NOMO-1 treated with dmso at 0.1 percent for 144 hours (cell line): Measurements from ENCODE around the gene NPHP4.

Experiments
- DNase-seq: peaks from one replicate; lab custom pipeline; 2025; ENCODE audit not compliant: unreplicated experiment; lab: John Stamatoyannopoulos, UW

The NPHP4 gene

GRCh38 chr1:5837976-5838653, 154.1 kb downstream of the NPHP4 start:
- DNase-seq, result no peak

GRCh38 chr1:5836776-5837440, 155.3 kb downstream of the NPHP4 start:
- DNase-seq, result no peak

- no peak for DNase-seq
These were observed 157.1 kb downstream of the NPHP4 start for GRCh38 chr1:5835179-5835562.

GRCh38 chr1:5834477-5835178, 157.6 kb downstream of the NPHP4 start:
- no peak for DNase-seq

- DNase-seq, result no peak
These were observed 158.3 kb downstream of the NPHP4 start for GRCh38 chr1:5833911-5834310.

GRCh38 chr1:5832916-5833895, 159.0 kb downstream of the NPHP4 start:
- no peak for DNase-seq

- no peak for DNase-seq
These were observed 160.5 kb downstream of the NPHP4 start for GRCh38 chr1:5831600-5832335.

- DNase-seq, result no peak
These were observed 161.2 kb downstream of the NPHP4 start for GRCh38 chr1:5830771-5831599.

- DNase-seq, result no peak
These were observed 162.8 kb downstream of the NPHP4 start for GRCh38 chr1:5829414-5829813.

- DNase-seq, result no peak
These were observed 163.8 kb downstream of the NPHP4 start for GRCh38 chr1:5828308-5828935.

- no peak for DNase-seq
These were observed 164.7 kb downstream of the NPHP4 start for GRCh38 chr1:5827516-5827915.

- DNase-seq, result no peak
These were observed 165.6 kb downstream of the NPHP4 start for GRCh38 chr1:5826601-5827000.

GRCh38 chr1:5822726-5823125, 169.5 kb downstream of the NPHP4 start:
- no peak for DNase-seq

GRCh38 chr1:5822266-5822665, 170.0 kb downstream of the NPHP4 start:
- DNase-seq, result no peak

- DNase-seq, result no peak
These were observed 170.6 kb downstream of the NPHP4 start for GRCh38 chr1:5821540-5822176.

- no peak for DNase-seq
These were observed 172.2 kb downstream of the NPHP4 start for GRCh38 chr1:5820026-5820421.

- DNase-seq, result no peak
These were observed 172.7 kb downstream of the NPHP4 start for GRCh38 chr1:5819391-5820025.

- DNase-seq, result no peak
These were observed 173.5 kb downstream of the NPHP4 start for GRCh38 chr1:5818755-5819154.
